Measurements from ENCODE around the gene CHRM4.

CHRM4 gene

DNA sequence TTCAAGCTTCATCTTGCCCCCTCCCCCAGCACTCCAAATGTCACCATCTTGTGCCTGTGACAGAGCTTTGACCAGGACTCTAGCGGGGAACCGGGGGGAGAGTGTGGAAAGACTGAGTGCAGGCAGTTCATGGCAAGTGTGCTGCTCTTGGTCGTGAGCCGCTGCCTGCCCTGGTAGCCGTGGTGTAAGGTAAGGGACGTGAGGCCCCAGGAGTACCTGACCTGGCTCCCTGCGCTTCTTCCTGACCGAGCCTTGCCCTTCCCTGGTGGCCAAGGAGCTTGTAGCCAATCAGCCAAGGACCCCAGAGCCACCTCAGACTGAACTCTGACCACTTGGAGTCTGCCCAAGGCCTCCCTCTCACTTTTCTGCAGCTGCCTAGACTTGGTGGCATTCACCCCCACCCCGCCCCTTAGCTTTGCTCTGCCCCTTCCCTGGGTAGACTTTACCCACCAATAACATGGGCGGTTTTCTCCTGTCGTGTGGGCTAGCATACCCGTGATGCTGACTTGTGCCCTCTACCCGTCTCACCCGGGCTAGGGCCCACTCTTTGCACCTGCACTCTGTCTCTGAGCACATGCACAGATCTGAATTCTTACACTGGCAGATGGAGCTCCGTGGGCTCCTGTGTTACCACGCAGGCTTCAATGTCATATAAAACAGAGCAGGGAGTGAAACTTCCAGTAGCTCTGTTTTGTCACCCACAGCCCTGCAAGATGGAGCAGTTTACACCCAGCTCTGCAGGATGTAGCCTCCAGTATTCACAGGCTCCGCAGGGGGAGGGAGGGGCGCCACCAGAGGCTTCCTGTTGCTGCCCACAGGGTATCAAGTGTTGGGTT is 42.8 kb downstream of the CHRM4 start:
- no peak for TF ChIP-seq ZNF274 (IDR thresholded peaks at IDR 0.05; ENCODE audit: low read depth, low read length)
- no peak for TF ChIP-seq YY1 (IDR thresholded peaks at IDR 0.05; ENCODE audit: insufficient read depth, insufficient read length)
- no peak for TF ChIP-seq SUZ12 (IDR thresholded peaks at IDR 0.05; ENCODE audit: extremely low read depth, insufficient read depth, insufficient read length)
- H3K36me3 ChIP-seq (ENCODE audit: insufficient read depth, insufficient read length, low read length): peaks cover 51% of the 10 kb centered on the region
- H3K4me1 ChIP-seq (ENCODE audit: insufficient read depth, insufficient read length): peaks cover 60% of the 10 kb centered on the region

DNA sequence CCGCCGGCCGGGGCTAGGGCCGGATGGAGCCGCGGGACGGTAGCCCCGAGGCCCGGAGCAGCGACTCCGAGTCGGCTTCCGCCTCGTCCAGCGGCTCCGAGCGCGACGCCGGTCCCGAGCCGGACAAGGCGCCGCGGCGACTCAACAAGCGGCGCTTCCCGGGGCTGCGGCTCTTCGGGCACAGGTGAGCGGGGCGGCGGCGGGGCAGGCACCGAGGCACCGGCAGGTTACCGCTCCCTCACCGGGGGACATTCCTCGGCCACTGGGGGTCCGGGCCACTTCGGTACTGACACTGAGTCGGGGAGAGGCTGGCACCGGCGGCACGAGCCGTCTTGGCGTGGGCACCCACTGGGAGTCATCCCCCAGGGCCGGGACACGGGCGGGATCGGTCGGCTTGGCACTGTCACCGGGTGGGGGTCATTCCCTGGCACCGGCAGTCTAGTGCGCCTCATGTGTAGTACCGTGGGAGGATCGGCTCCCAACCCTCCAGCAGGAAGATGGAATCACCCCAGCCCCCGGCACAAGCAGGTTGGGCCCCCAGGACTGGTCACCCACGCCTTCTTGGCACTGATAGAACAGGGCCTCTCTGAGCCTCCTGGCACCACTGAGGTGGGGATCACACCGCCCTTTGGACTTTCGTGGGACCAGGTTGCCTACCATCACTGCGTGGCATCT is 43.8 kb downstream of the CHRM4 start:
- no peak for DNase-seq (ENCODE audit: low read depth, low spot score)
- Histone ChIP-seq H3K4me3 (ENCODE audit: insufficient read length, low read depth) (peak overlapping the region; percentile 96), H3K9ac (ENCODE audit: insufficient read length, low read depth) (peak overlapping the region; percentile 98), H3K36me3 (ENCODE audit: insufficient read depth, insufficient read length, low read length) (peaks cover 42% of the 10 kb centered on the region), H3K4me1 (ENCODE audit: insufficient read depth, insufficient read length) (peaks cover 54% of the 10 kb centered on the region), H3K27me3 (ENCODE audit: insufficient read depth, insufficient read length) (peaks cover 19% of the 10 kb centered on the region), H3K9me3 (ENCODE audit: insufficient read depth, low read length) (no peaks in the 10 kb centered on the region)
- no peak for TF ChIP-seq YY1 (IDR thresholded peaks at IDR 0.05; ENCODE audit: insufficient read depth, insufficient read length)
- TF ChIP-seq SUZ12 (IDR thresholded peaks at IDR 0.05; ENCODE audit: extremely low read depth, insufficient read depth, insufficient read length): no peak
- TF ChIP-seq ZNF274 (IDR thresholded peaks at IDR 0.05; ENCODE audit: low read depth, low read length): no peak

More for the DNA sequence above, 42.8 kb downstream of the CHRM4 start:
- Histone ChIP-seq H3K27me3 (ENCODE audit: insufficient read depth, insufficient read length) (peaks cover 19% of the 10 kb centered on the region), H3K9ac (ENCODE audit: insufficient read length, low read depth) (peak overlapping the region; percentile 98), H3K4me3 (ENCODE audit: insufficient read length, low read depth) (peak overlapping the region; percentile 96), H3K9me3 (ENCODE audit: insufficient read depth, low read length) (no peaks in the 10 kb centered on the region)
- no peak for DNase-seq (ENCODE audit: low read depth, low spot score)

DNA sequence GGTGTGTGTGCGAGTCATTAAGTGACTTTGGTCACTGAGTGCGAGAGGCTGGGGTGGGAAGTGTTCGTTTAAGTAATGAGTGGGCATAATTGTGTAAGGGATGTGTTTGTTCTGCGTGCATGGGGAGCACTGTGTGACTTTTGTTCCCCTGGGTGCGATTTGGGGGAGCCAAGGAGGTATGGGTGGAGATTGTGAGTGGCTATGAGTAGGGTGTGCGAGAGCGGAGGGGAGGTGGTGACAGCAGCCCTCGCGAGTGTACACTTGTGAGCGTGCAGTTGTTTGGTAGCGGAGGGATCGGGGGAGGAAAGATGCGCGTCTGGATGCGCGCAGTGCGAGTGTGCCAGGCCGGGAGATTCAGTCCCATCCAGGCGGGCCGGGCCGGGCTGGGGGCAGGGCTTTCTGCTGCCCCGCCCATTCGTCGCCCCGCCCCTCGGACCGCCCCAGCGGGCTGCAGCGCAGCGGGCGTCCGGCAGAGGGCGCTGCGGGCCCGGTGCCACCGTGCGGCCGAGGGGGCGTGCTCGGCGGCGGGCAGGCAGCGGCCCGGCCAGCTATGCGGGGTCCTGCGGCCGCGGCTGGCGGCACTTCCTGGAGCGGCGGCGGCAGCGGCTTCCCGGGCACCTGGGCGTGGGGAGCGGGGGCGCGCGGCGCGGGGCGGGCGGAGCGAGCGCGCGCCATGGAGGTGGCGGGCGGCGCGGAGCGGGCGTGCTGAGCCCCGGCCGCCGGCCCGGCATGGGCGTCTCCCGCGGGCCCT is 44.5 kb downstream of the CHRM4 start, which contains the start of gene DGKZ:
DGKZ (plus strand) TSS at position 578 of the 751 bp plus-strand sequence. CDS start 197 bp downstream, outside the sequence.
- DNase-seq (ENCODE audit: low read depth, low spot score): peak; percentile 73
- peaks cover 19% of the 10 kb centered on the region for H3K27me3 ChIP-seq (ENCODE audit: insufficient read depth, insufficient read length)
- peaks cover 35% of the 10 kb centered on the region for H3K36me3 ChIP-seq (ENCODE audit: insufficient read depth, insufficient read length, low read length)
- peak within 1 kb of the TSS; percentile 96 for H3K4me3 ChIP-seq (ENCODE audit: insufficient read length, low read depth)
- TF ChIP-seq ZNF274 (IDR thresholded peaks at IDR 0.05; ENCODE audit: low read depth, low read length) (no peak), SUZ12 (IDR thresholded peaks at IDR 0.05; ENCODE audit: extremely low read depth, insufficient read depth, insufficient read length) (no peak), YY1 (IDR thresholded peaks at IDR 0.05; ENCODE audit: insufficient read depth, insufficient read length) (no peak)
- H3K9me3 ChIP-seq (ENCODE audit: insufficient read depth, low read length): no peaks in the 10 kb centered on the region
- H3K4me1 ChIP-seq (ENCODE audit: insufficient read depth, insufficient read length): peaks cover 53% of the 10 kb centered on the region
- peak within 1 kb of the TSS; percentile 98 for H3K9ac ChIP-seq (ENCODE audit: insufficient read length, low read depth)

DNA sequence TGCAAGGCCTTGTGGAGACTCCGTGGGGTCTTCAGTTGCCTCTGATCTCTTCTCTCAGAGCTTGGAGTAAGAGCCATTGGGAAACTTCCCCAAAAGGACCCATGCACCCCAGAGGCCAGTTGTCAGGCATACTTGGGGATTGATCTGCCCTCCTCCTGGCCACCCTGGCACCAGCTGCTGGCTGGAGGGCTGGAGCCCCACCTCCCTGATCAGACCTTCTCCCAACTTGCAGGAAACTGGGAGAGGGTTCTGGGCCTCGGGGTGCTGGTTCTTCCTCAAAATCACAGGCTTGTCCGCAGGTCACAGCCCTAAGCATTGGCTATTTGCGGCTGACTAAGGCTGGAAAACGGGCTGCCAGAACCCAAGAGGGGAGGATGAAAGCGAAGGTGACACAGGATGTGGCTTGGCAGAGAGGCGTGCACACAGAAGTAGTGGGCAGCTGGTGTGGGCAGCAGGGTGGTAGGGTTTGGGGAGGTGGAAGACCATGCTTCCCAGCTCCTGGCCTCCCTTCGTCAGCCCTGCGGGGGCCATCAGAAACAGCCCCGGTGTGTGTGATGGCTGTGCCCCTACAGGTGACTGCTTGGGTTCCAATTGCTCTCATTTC is 45.6 kb downstream of the CHRM4 start:
- H3K36me3 ChIP-seq (ENCODE audit: insufficient read depth, insufficient read length, low read length): peaks cover 26% of the 10 kb centered on the region
- peak overlapping the region; percentile 62 for H3K9ac ChIP-seq (ENCODE audit: insufficient read length, low read depth)
- TF ChIP-seq ZNF274 (IDR thresholded peaks at IDR 0.05; ENCODE audit: low read depth, low read length) (no peak), SUZ12 (IDR thresholded peaks at IDR 0.05; ENCODE audit: extremely low read depth, insufficient read depth, insufficient read length) (no peak), YY1 (IDR thresholded peaks at IDR 0.05; ENCODE audit: insufficient read depth, insufficient read length) (no peak)
- H3K4me3 ChIP-seq (ENCODE audit: insufficient read length, low read depth): no peak overlapping the region
- peaks cover 19% of the 10 kb centered on the region for H3K27me3 ChIP-seq (ENCODE audit: insufficient read depth, insufficient read length)
- peaks cover 51% of the 10 kb centered on the region for H3K4me1 ChIP-seq (ENCODE audit: insufficient read depth, insufficient read length)
- H3K9me3 ChIP-seq (ENCODE audit: insufficient read depth, low read length): no peaks in the 10 kb centered on the region
- DNase-seq (ENCODE audit: low read depth, low spot score): no peak

DNA sequence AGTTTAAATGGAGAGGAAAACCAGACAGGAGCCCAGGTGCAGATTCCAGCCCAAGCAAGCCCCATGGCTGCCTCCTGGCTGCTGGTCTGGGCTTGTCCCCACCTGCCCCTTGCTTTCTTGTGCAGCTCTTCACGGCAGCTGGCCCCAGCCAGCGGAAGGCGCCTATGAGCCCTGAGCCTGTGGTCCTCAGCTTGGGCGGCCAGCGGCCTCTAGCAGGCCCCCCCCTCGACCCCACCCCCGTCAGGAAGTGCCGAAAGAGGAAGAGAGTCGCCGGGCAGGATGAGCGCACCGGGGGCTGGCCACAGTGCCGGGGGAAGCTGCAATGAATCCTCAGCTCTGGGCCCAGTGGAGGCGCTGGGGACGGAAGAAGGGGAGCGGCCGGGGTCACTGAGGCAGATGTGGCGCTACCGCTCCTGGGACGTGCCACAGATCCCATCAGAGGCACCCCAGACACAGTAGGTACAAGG is 46.4 kb downstream of the CHRM4 start:
- no peaks in the 10 kb centered on the region for H3K9me3 ChIP-seq (ENCODE audit: insufficient read depth, low read length)
- DNase-seq (ENCODE audit: low read depth, low spot score): no peak
- peaks cover 18% of the 10 kb centered on the region for H3K36me3 ChIP-seq (ENCODE audit: insufficient read depth, insufficient read length, low read length)
- no peak for TF ChIP-seq SUZ12 (IDR thresholded peaks at IDR 0.05; ENCODE audit: extremely low read depth, insufficient read depth, insufficient read length)
- no peak for TF ChIP-seq YY1 (IDR thresholded peaks at IDR 0.05; ENCODE audit: insufficient read depth, insufficient read length)
- TF ChIP-seq ZNF274 (IDR thresholded peaks at IDR 0.05; ENCODE audit: low read depth, low read length): no peak
- peak overlapping the region; percentile 62 for H3K9ac ChIP-seq (ENCODE audit: insufficient read length, low read depth)
- H3K4me3 ChIP-seq (ENCODE audit: insufficient read length, low read depth): no peak overlapping the region
- H3K4me1 ChIP-seq (ENCODE audit: insufficient read depth, insufficient read length): peaks cover 53% of the 10 kb centered on the region
- peaks cover 19% of the 10 kb centered on the region for H3K27me3 ChIP-seq (ENCODE audit: insufficient read depth, insufficient read length)

DNA sequence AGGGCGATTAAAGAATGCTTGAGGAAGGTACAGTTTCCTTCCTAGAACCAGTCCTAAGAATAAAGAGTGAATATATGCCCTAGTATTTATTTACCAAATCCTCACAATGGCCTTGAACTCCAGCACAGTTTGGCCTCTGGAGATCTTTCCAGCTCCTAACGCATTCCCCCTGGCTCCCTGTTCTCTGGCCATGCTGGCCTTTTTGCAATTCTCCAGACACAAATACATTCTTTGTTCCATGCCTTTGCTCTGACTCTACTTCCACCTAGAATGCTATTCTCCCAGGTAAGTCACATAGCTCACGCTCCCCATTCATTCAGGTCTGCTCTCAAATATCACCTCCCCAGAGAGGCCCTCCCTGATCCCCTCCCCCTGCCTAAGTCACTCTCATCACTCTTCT is 48.1 kb downstream of the CHRM4 start:
- no peak for DNase-seq (ENCODE audit: low read depth, low spot score)
- Histone ChIP-seq H3K4me3 (ENCODE audit: insufficient read length, low read depth) (no peak overlapping the region), H3K9ac (ENCODE audit: insufficient read length, low read depth) (peak overlapping the region; percentile 43), H3K4me1 (ENCODE audit: insufficient read depth, insufficient read length) (peaks cover 56% of the 10 kb centered on the region), H3K9me3 (ENCODE audit: insufficient read depth, low read length) (no peaks in the 10 kb centered on the region), H3K27me3 (ENCODE audit: insufficient read depth, insufficient read length) (peaks cover 19% of the 10 kb centered on the region), H3K36me3 (ENCODE audit: insufficient read depth, insufficient read length, low read length) (peaks cover 2% of the 10 kb centered on the region)
- TF ChIP-seq SUZ12 (IDR thresholded peaks at IDR 0.05; ENCODE audit: extremely low read depth, insufficient read depth, insufficient read length) (no peak), ZNF274 (IDR thresholded peaks at IDR 0.05; ENCODE audit: low read depth, low read length) (no peak), YY1 (IDR thresholded peaks at IDR 0.05; ENCODE audit: insufficient read depth, insufficient read length) (no peak)

Data from NT2/D1 (cell line).